Measurements from ENCODE around the gene IPP. TPM values are rescaled to one million over a fixed set of nuclear protein-coding genes. Genes with fewer than 3 reads are reported as not detected.

The IPP gene
- total RNA-seq, 1 experiment from 2014 or later, result 11.6 TPM

GRCh38 chr1:45674478-45674877, 76.0 kb downstream of the IPP start:
- DNase-seq (ENCODE audit: unreplicated experiment), result no peak
- Mint-ChIP-seq H3K27me3 (ENCODE audit: insufficient read depth, unreplicated experiment) (no peaks in the 10 kb centered on the region), H3K4me1 (ENCODE audit: insufficient read depth, unreplicated experiment) (peaks cover 38% of the 10 kb centered on the region), H3K9me3 (ENCODE audit: unreplicated experiment) (no peaks in the 10 kb centered on the region), H3K36me3 (ENCODE audit: insufficient read depth, unreplicated experiment) (peaks cover 20% of the 10 kb centered on the region), H3K27ac (ENCODE audit: low read depth, unreplicated experiment) (no peak overlapping the region), H3K4me3 (ENCODE audit: unreplicated experiment) (no peak overlapping the region)
- BruUV-seq (replicated peaks), result no TSS peak
- intact Hi-C loops (cut with micrococcal nuclease), result no loop called here
- CTCF ChIA-PET, result interaction anchor here (0.5 kb wide), 1 partner anchor 808 kb away, joined by 3 read pairs; no protein-coding TSS in a partner anchor
- no peak for TF ChIP-seq CTCF (IDR thresholded peaks at IDR 0.05; ENCODE audit: unreplicated experiment)
- POLR2A ChIA-PET, result interaction anchor here (0.7 to 5.9 kb wide), 2 partner anchors 12 to 19 kb away, joined by 3 to 32 read pairs; partner anchors contain the start of gene GPBP1L1

DNA sequence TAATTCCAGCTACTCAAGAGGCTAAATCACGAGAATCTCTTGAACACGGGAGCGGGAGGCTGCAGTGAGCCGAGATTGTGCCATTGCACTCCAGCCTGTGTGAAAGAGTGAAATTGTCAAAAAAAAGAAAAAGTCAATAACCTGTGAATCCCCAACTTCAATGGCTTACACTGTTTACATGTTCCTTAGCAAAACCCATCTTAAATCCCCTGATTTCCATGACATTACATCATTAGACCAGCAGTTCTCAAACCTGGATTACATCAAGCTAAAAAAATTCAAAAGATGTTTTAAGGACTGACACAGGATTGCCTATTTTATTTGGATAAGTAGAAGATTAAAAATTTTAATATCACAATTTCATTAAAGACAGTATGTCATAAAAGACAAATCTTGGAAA, 76.5 kb downstream of the IPP start:
- H3K27me3 Mint-ChIP-seq (ENCODE audit: insufficient read depth, unreplicated experiment), result no peaks in the 10 kb centered on the region

DNA sequence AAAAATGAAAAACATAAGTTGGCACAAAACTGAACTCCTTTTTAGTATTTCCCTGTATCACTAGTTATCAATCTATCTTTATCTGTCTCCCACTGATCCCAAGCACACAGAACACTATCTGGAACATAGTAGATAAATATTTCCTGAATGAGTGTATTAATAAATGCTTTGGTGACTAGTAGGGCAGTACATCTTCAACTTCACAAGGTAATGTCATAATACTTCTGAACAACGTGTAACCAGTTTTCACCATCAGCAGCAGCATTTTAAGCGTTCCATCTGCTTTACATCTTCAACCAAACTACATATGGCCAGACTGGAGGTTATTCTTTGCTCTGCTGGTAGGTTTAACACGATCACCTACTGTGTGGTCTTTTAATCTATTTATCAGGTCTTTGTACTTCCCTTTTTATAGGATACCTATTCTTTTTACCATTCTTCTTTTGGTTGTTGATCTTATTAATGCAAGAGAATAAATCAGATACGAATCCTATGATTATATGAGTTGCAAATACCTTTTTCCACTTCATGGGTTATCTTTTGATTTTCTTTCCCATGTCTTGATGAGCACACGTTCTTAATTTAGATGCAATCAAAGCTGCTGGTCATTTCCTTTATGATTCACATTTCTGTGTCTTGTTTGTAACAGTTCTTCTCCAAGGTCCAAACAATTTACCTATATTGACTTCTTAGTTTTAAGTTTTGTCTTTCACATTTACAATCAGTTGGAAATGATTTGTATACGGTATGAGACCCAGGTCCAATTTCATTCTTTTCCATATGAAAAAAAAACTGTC, 80.4 kb downstream of the IPP start:
- ChIA-PET CTCF (interaction anchor here (0.7 kb wide), 1 partner anchor 14 kb away, joined by 4 read pairs; no protein-coding TSS in a partner anchor), POLR2A (interaction anchor here (1.2 to 4.0 kb wide), 3 partner anchors 14 to 17 kb away, joined by 3 to 11 read pairs (median 5); partner anchors contain the start of gene GPBP1L1)
- Mint-ChIP-seq H3K27me3 (ENCODE audit: insufficient read depth, unreplicated experiment) (no peaks in the 10 kb centered on the region), H3K4me1 (ENCODE audit: insufficient read depth, unreplicated experiment) (peaks cover 30% of the 10 kb centered on the region), H3K4me3 (ENCODE audit: unreplicated experiment) (no peak overlapping the region), H3K9me3 (ENCODE audit: unreplicated experiment) (no peaks in the 10 kb centered on the region), H3K27ac (ENCODE audit: low read depth, unreplicated experiment) (no peak overlapping the region), H3K36me3 (ENCODE audit: insufficient read depth, unreplicated experiment) (peaks cover 20% of the 10 kb centered on the region)
- TF ChIP-seq CTCF (IDR thresholded peaks at IDR 0.05; ENCODE audit: unreplicated experiment), result no peak
- BruUV-seq (replicated peaks), result no TSS peak
- intact Hi-C loops (cut with micrococcal nuclease), result no loop called here
- no peak for DNase-seq (ENCODE audit: unreplicated experiment)

More for the DNA sequence above, 76.5 kb downstream of the IPP start:
- H3K9me3 Mint-ChIP-seq (ENCODE audit: unreplicated experiment), result no peaks in the 10 kb centered on the region
- H3K4me1 Mint-ChIP-seq (ENCODE audit: insufficient read depth, unreplicated experiment), result peaks cover 33% of the 10 kb centered on the region
- TF ChIP-seq CTCF (IDR thresholded peaks at IDR 0.05; ENCODE audit: unreplicated experiment), result no peak
- intact Hi-C loops (cut with micrococcal nuclease), result no loop called here
- no TSS peak for BruUV-seq (replicated peaks)
- peaks cover 20% of the 10 kb centered on the region for H3K36me3 Mint-ChIP-seq (ENCODE audit: insufficient read depth, unreplicated experiment)
- H3K27ac Mint-ChIP-seq (ENCODE audit: low read depth, unreplicated experiment), result no peak overlapping the region
- no peak overlapping the region for H3K4me3 Mint-ChIP-seq (ENCODE audit: unreplicated experiment)
- no peak for DNase-seq (ENCODE audit: unreplicated experiment)
- ChIA-PET POLR2A (interaction anchor here (0.7 to 5.9 kb wide), 2 partner anchors 13 to 19 kb away, joined by 3 to 32 read pairs; partner anchors contain the start of gene GPBP1L1), CTCF (interaction anchor here (0.5 to 0.6 kb wide), 2 partner anchors 14 to 807 kb away, joined by 3 to 4 read pairs; no protein-coding TSS in a partner anchor)

DNA sequence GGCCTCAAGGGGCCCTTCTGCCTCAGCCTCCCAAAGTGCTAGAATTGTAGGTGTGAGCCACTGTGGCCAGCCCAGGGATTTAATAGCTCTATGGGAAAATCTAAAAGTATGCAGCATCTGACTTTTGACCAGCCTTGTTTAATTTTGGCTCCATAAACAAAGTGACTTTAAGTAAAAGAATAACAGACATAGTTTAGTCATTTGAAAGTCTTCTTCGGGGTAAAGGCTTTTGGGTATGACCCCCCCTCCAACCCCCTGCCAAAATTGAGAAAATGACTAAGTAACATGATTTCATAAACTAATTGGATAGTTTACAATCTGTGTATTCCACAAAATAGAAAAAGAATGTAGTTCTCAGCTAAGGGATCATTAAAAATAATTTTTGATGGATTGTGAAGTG, 81.1 kb downstream of the IPP start:
- Mint-ChIP-seq H3K4me1 (ENCODE audit: insufficient read depth, unreplicated experiment) (peaks cover 23% of the 10 kb centered on the region), H3K27ac (ENCODE audit: low read depth, unreplicated experiment) (no peak overlapping the region), H3K36me3 (ENCODE audit: insufficient read depth, unreplicated experiment) (peaks cover 20% of the 10 kb centered on the region), H3K4me3 (ENCODE audit: unreplicated experiment) (no peak overlapping the region), H3K9me3 (ENCODE audit: unreplicated experiment) (no peaks in the 10 kb centered on the region), H3K27me3 (ENCODE audit: insufficient read depth, unreplicated experiment) (no peaks in the 10 kb centered on the region)
- no peak for DNase-seq (ENCODE audit: unreplicated experiment)
- no TSS peak for BruUV-seq (replicated peaks)
- POLR2A ChIA-PET, result interaction anchor here (0.7 to 1.3 kb wide), 5 partner anchors 9 to 334 kb away, joined by 3 read pairs; partner anchors contain the start of gene TMEM69
- intact Hi-C loops (cut with micrococcal nuclease), result no loop called here
- CTCF ChIA-PET, result interaction anchor here (0.7 kb wide), 2 partner anchors 14 to 50 kb away, joined by 3 to 4 read pairs; no protein-coding TSS in a partner anchor
- no peak for TF ChIP-seq CTCF (IDR thresholded peaks at IDR 0.05; ENCODE audit: unreplicated experiment)
